ENCODE data around the gene RBAK.
"Not testable (repeated sequence)": the region's sequence is repeated elsewhere in the genome, so short reads cannot be mapped to it uniquely, and the experiment has no call there.

GRCh38 chr7:5023626-5024025, 22.0 kb upstream of the RBAK start:
- TF ChIP-seq CTCF (IDR thresholded peaks at IDR 0.05); ZFX (IDR thresholded peaks at IDR 0.05; ENCODE audit: borderline replicate concordance): not testable (repeated sequence)
